ENCODE results near the gene VWC2.

The VWC2 gene

GRCh38 chr7:49927631-49928030 is 154.2 kb downstream of the VWC2 start:
- no peaks in the 10 kb centered on the region for H3K36me3 ChIP-seq (ENCODE audit: control insufficient read depth, insufficient read depth, low read length)
- no peaks in the 10 kb centered on the region for H3K27me3 ChIP-seq (ENCODE audit: control insufficient read depth, insufficient read depth, low read length)
- H3K9me3 ChIP-seq (ENCODE audit: control insufficient read depth, low read length) = no peaks in the 10 kb centered on the region
- H3K4me3 ChIP-seq (ENCODE audit: low read length) = no peak overlapping the region
- no peak overlapping the region for H3K9ac ChIP-seq (ENCODE audit: low read length)
- H3K4me1 ChIP-seq (ENCODE audit: control insufficient read depth, insufficient read depth, low read length) = no peaks in the 10 kb centered on the region

DNA sequence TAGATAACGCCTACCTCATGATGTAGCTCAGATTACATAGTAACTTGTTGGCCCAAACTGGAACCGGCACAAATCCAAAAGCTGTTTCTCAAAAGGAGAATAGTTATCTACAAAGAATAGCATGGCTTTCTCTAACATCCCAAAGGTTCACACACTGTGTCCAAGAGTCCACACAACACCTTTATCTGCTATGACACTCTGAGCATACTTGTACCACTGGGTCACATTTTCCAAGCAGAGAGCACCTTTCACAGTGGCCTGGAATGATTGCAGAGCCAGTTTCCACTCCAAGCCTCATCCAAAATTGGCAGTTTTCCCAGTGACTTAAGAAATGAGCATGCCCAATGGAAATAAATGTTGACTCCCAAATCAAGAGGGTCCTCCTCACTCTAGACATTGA is 155.3 kb downstream of the VWC2 start:
- H3K4me3 ChIP-seq (ENCODE audit: low read length) = no peak overlapping the region
- no peaks in the 10 kb centered on the region for H3K36me3 ChIP-seq (ENCODE audit: control insufficient read depth, insufficient read depth, low read length)
- H3K4me1 ChIP-seq (ENCODE audit: control insufficient read depth, insufficient read depth, low read length) = no peaks in the 10 kb centered on the region
- H3K9me3 ChIP-seq (ENCODE audit: control insufficient read depth, low read length) = no peaks in the 10 kb centered on the region
- no peak overlapping the region for H3K9ac ChIP-seq (ENCODE audit: low read length)
- H3K27me3 ChIP-seq (ENCODE audit: control insufficient read depth, insufficient read depth, low read length) = no peaks in the 10 kb centered on the region

GRCh38 chr7:49931627-49932026 is 158.2 kb downstream of the VWC2 start:
- H3K4me1 ChIP-seq (ENCODE audit: control insufficient read depth, insufficient read depth, low read length) = no peaks in the 10 kb centered on the region
- no peak overlapping the region for H3K9ac ChIP-seq (ENCODE audit: low read length)
- no peaks in the 10 kb centered on the region for H3K9me3 ChIP-seq (ENCODE audit: control insufficient read depth, low read length)
- no peaks in the 10 kb centered on the region for H3K36me3 ChIP-seq (ENCODE audit: control insufficient read depth, insufficient read depth, low read length)
- no peak overlapping the region for H3K4me3 ChIP-seq (ENCODE audit: low read length)
- no peaks in the 10 kb centered on the region for H3K27me3 ChIP-seq (ENCODE audit: control insufficient read depth, insufficient read depth, low read length)

- Histone ChIP-seq H3K4me3 (ENCODE audit: low read length) (no peak overlapping the region), H3K9me3 (ENCODE audit: control insufficient read depth, low read length) (no peaks in the 10 kb centered on the region), H3K4me1 (ENCODE audit: control insufficient read depth, insufficient read depth, low read length) (no peaks in the 10 kb centered on the region), H3K36me3 (ENCODE audit: control insufficient read depth, insufficient read depth, low read length) (no peaks in the 10 kb centered on the region), H3K27me3 (ENCODE audit: control insufficient read depth, insufficient read depth, low read length) (no peaks in the 10 kb centered on the region), H3K9ac (ENCODE audit: low read length) (no peak overlapping the region)
Measured at GRCh38 chr7:49937608-49938007, 164.2 kb downstream of the VWC2 start.
